Prostate gland (tissue), 2 donors: ENCODE measurements around the gene PARP16.

Source experiments
- POLR2A ChIP-seq: fragments of 450-650 bp; IDR thresholded peaks from one replicate; pipeline ENCODE4 v1.6.1; 2016; ENCODE audit warnings: antibody characterized with exemption, mild to moderate bottlenecking
- POLR2AphosphoS5 ChIP-seq: sonication (generic); formaldehyde crosslinking; IDR thresholded peaks from one replicate; pipeline ENCODE4 v1.6.1; 2017; ENCODE audit warnings: antibody characterized with exemption
- TF ChIP-seq, protein P1 (sequence below), 4 experiments: fragments of 200-600 bp in 2 of 4; fragments of 450-650 bp in 2 of 4; sonication (generic) in 2 of 4; IDR thresholded peaks; 1 replicate in 3 of 4; 2 replicates in 1 of 4; pipeline ENCODE4 v1.5.1; 2016 to 2019; ENCODE audit warnings: antibody characterized with exemption in 4 of 4, mild to moderate bottlenecking in 2 of 4, moderate library complexity in 2 of 4

DNA sequence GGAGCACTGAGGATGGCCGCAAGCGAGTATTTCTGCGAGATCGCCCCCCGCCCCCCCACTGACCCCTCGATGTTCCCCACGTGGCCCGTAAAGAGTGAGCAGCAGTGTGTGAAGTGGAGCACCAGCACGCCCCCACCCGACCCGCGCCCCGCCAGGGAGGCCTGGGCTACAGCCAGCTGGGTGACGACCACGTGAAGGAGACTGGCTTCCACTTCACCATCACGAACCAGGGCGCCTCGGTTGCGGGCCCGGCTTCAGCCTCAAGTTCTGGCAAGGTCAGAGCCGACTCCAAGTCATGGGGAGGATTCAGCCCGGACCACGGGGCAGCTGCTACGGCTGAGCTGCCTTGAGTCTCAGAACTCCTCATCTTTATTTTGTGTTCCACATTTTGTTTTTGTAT, 15.4 kb upstream of the PARP16 start:
- TF ChIP-seq, protein P1, sequence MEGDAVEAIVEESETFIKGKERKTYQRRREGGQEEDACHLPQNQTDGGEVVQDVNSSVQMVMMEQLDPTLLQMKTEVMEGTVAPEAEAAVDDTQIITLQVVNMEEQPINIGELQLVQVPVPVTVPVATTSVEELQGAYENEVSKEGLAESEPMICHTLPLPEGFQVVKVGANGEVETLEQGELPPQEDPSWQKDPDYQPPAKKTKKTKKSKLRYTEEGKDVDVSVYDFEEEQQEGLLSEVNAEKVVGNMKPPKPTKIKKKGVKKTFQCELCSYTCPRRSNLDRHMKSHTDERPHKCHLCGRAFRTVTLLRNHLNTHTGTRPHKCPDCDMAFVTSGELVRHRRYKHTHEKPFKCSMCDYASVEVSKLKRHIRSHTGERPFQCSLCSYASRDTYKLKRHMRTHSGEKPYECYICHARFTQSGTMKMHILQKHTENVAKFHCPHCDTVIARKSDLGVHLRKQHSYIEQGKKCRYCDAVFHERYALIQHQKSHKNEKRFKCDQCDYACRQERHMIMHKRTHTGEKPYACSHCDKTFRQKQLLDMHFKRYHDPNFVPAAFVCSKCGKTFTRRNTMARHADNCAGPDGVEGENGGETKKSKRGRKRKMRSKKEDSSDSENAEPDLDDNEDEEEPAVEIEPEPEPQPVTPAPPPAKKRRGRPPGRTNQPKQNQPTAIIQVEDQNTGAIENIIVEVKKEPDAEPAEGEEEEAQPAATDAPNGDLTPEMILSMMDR (IDR thresholded peaks at IDR 0.05) = no peak
- TF ChIP-seq POLR2A = no peak
- TF ChIP-seq POLR2AphosphoS5 = no peak
